Small intestine (tissue), 7 donors: ENCODE results near the gene COIL. TPM values are rescaled to one million over a fixed set of nuclear protein-coding genes. Genes with fewer than 3 reads are reported as not detected.

Experiments used
- DNase-seq, 2 donors: peaks; one replicate each; pipeline versions ENCODE4 v3.0.0 to v3.0.0-alpha.2; 2013
- FAIRE-seq: peaks from 2 replicates; lab custom pipeline; 2012; peaks lifted over from hg19 to GRCh38; lab: Jason Lieb, UNC
- H3K27ac ChIP-seq, 3 donors: one replicate each; pipeline ENCODE4 v1.5.1; 2013; ENCODE audit warnings: low read length in 2 of 3, mild to moderate bottlenecking in 2 of 3, control low read depth in 1 of 3, inconsistent platforms in 1 of 3, low read depth in 1 of 3, moderate library complexity in 1 of 3
- H3K27me3 ChIP-seq, 3 donors: one replicate each; pipeline ENCODE4 v1.6.1; 2013; ENCODE audit warnings: low read length in 3 of 3, inconsistent platforms in 1 of 3; ENCODE audit not compliant: control insufficient read depth in 3 of 3, insufficient read depth in 3 of 3
- H3K36me3 ChIP-seq, 3 donors: one replicate each; pipeline ENCODE4 v1.6.1; 2013; ENCODE audit warnings: low read length in 3 of 3, inconsistent platforms in 1 of 3, low read depth in 1 of 3, mild to moderate bottlenecking in 1 of 3, moderate library complexity in 1 of 3; ENCODE audit not compliant: control insufficient read depth in 3 of 3, insufficient read depth in 2 of 3
- H3K4me1 ChIP-seq, 3 donors: one replicate each; pipeline ENCODE4 v1.6.1; 2013; ENCODE audit warnings: low read length in 2 of 3, inconsistent platforms in 1 of 3, low read depth in 1 of 3, mild to moderate bottlenecking in 1 of 3, moderate library complexity in 1 of 3; ENCODE audit not compliant: control insufficient read depth in 3 of 3, insufficient read depth in 2 of 3
- H3K4me3 ChIP-seq, 3 donors: one replicate each; pipeline ENCODE4 v1.5.1; 2013; ENCODE audit warnings: low read length in 3 of 3, control low read depth in 1 of 3, inconsistent platforms in 1 of 3, low read depth in 1 of 3, mild to moderate bottlenecking in 1 of 3, moderate library complexity in 1 of 3
- H3K9me3 ChIP-seq, 2 donors: one replicate each; pipeline ENCODE4 v1.6.1; 2013; ENCODE audit warnings: low read depth in 1 of 2, low read length in 1 of 2; ENCODE audit not compliant: control insufficient read depth in 2 of 2, insufficient read depth in 1 of 2
- WGBS, 3 donors: extraction: QIAGEN DNeasy Blood & Tissue Kit; methylation state at CpG; one replicate each; pipeline ENCODE4 v1.1.7; 2013; 5-methylcytosine and 5-hydroxymethylcytosine counted together
- polyA plus RNA-seq, 4 donors: library from polyadenylated mRNA; stranded (reverse) in 3 of 4; unstranded in 1 of 4; fragments of 200-250 nt in 3 of 4; fragments of 120-200 nt in 1 of 4; gene quantifications; one replicate each; pipeline versions ENCODE4 v1.2.1 to v1.2.3, GENCODE V29; 2013
- donor health status: healthy with polysubstance abuse.
- donor health status: control.
- donor health status: control.
- donor health status: Bipolar disorder and iron deficiency.
- donor health status: healthy.

COIL gene
- polyA plus RNA-seq, 4 donors = 8.4 to 20.4 (median 10.9) TPM

- H3K4me1 ChIP-seq = no peaks in the 10 kb centered on the region
- H3K36me3 ChIP-seq = peaks cover 41 to 87% (median 58%) of the 10 kb centered on the region in 3 donors
- no peak for DNase-seq
- 91 to 97% (median 94%) methylated on average over 20 of the region's 20 CpGs for WGBS, 3 donors
- no peaks in the 10 kb centered on the region for H3K9me3 ChIP-seq
- no peak for FAIRE-seq
- no peak overlapping the region for H3K27ac ChIP-seq
- H3K4me3 ChIP-seq = no peak overlapping the region
- no peaks in the 10 kb centered on the region for H3K27me3 ChIP-seq
Observed at GRCh38 chr17:56894859-56895455, 65.9 kb downstream of the COIL start.

DNA sequence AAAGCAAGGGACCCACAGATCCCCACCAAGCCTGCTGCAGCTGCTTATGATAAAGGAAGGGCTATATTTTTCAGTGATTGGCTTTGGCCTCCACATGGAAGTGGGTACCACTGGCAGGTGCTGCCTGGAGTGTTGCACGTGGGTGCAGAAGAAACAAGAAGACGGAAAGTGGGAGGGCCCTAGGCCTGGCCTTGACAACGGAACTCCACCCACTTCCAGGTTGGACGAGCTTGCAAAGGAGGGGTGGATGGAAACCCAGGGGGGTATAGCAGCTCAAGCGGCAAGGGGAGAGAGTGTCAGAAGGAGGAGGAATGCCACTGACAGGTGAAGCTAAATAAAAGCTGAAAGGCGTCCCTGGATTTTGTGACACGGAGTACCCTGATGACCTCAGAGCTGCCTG, 67.3 kb downstream of the COIL start:
- no peaks in the 10 kb centered on the region for H3K27me3 ChIP-seq
- no peak for DNase-seq
- FAIRE-seq = no peak
- H3K9me3 ChIP-seq = peaks cover 2 to 3% of the 10 kb centered on the region in 2 donors
- H3K36me3 ChIP-seq = peaks cover 36 to 82% (median 58%) of the 10 kb centered on the region in 3 donors
- no peak overlapping the region for H3K4me3 ChIP-seq
- WGBS, 3 donors = 78 to 81% (median 81%) methylated on average over 7 of the region's 7 CpGs
- H3K4me1 ChIP-seq = peaks cover 0 to 2% (median 0%) of the 10 kb centered on the region in 3 donors
- no peak overlapping the region for H3K27ac ChIP-seq

DNA sequence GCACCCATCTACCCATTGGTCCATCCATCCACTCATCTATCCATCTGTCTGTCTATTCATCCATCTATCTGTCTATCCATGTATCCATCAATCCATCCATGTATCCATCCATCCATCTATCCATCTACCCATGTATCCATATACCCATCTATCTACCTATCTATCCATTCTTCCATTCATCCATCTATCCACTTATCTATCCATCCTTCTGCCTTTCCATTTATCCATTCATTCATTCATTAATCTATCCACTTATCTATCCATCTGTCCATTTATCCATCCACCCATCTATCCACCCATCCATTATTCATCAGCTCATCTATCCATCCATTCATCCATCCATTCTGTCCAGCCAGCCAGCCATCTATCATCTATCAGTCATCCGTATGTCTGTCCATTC, 68.5 kb downstream of the COIL start:
- WGBS, 3 donors = 94 to 98% (median 97%) methylated on average over 1 of the region's 1 CpG
- Histone ChIP-seq H3K9me3 (peaks cover 4 to 15% of the 10 kb centered on the region in 2 donors), H3K27ac (no peak overlapping the region), H3K4me1 (peaks cover 0 to 2% (median 0%) of the 10 kb centered on the region in 3 donors), H3K4me3 (no peak overlapping the region), H3K36me3 (peaks cover 30 to 85% (median 59%) of the 10 kb centered on the region in 3 donors), H3K27me3 (no peaks in the 10 kb centered on the region)
- DNase-seq = no peak
- FAIRE-seq = no peak

GRCh38 chr17:56891751-56892150, 69.1 kb downstream of the COIL start:
- Histone ChIP-seq H3K4me1 (peaks cover 0 to 6% (median 3%) of the 10 kb centered on the region in 3 donors), H3K27ac (no peak overlapping the region), H3K27me3 (no peaks in the 10 kb centered on the region), H3K36me3 (peaks cover 24 to 81% (median 54%) of the 10 kb centered on the region in 3 donors), H3K9me3 (peaks cover 4 to 18% of the 10 kb centered on the region in 2 donors), H3K4me3 (no peak overlapping the region)
- DNase-seq = no peak
- no peak for FAIRE-seq
- 82 to 94% (median 91%) methylated on average over 16 of the region's 16 CpGs for WGBS, 3 donors

DNA sequence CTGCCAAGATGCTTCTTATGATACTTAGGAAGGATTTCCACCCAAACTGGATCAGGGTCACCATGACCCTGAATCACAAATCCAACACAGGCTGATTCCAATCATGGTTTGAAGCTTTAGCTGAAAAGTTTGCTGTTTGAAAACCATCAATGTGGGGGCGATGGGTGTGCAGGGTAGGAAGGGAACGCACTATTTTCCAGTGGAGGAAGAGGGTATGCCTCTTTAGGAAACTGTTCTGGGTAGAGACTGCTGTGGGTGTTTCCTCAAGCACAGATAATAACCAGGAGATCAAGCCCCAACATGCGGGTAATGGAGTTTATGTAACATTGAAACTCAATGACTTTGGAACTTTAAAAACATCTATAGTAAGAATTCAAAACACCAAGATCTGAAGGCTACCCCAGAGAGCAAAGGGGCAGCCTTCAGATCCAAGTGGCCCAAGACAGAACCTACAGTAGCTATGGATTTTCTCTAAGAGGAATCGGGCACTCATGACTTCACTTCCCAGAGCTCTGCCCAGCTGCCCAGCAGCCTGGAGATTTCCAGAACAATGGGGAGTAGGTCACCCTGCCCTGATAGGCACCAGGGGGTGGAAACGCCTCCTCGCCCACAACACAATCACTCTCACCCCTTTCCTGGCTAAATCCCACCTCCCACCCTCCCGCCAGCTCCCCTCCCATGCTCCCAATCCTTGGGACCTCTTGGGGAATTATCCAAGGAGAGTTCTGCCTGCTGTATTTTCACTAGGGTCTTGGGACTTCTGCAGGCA, 69.8 kb downstream of the COIL start:
- no peak for DNase-seq
- FAIRE-seq = no peak
- Histone ChIP-seq H3K4me1 (peaks cover 0 to 12% (median 5%) of the 10 kb centered on the region in 3 donors), H3K27ac (no peak overlapping the region), H3K9me3 (peaks cover 4 to 18% of the 10 kb centered on the region in 2 donors), H3K36me3 (peaks cover 23 to 79% (median 54%) of the 10 kb centered on the region in 3 donors), H3K27me3 (no peaks in the 10 kb centered on the region), H3K4me3 (no peak overlapping the region)
- 90 to 98% (median 91%) methylated on average over 7 of the region's 7 CpGs for WGBS, 3 donors

DNA sequence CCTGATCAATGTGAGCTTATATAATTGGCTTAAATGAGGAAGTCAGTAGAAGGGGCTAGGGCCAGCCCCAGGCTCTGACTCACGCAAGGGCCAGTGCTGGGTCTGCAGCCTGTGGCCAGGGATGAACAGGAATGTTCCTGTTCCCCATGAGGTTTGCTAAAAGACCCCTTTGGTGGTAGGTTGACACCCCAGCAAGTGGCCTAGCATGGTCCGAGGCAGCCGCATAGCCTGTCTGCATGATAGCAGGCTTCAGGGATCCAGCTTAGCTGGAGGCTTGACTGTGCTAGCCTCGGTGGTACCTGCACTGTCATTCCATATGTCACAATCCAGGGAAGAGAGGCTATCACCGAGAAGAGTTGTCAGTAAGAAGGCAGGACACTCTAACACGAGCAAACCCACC, 70.5 kb downstream of the COIL start:
- Histone ChIP-seq H3K27ac (no peak overlapping the region), H3K36me3 (peaks cover 23 to 75% (median 54%) of the 10 kb centered on the region in 3 donors), H3K9me3 (peaks cover 4 to 18% of the 10 kb centered on the region in 2 donors), H3K4me3 (no peak overlapping the region), H3K4me1 (peaks cover 2 to 14% (median 5%) of the 10 kb centered on the region in 3 donors), H3K27me3 (no peaks in the 10 kb centered on the region)
- DNase-seq = no peak
- 94 to 100% (median 98%) methylated on average over 6 of the region's 6 CpGs for WGBS, 3 donors
- no peak for FAIRE-seq

Other genes with a start within 250 kb of the COIL start
- gene C17orf67, start 127.1 kb downstream of the COIL start, polyA plus RNA-seq = 10 to 100 TPM in 2 of 4 donors, 1 to 10 TPM in 1, under 1 TPM in 1; 0.62 to 41.9 (median 6.6) TPM
- 1 to 10 TPM in 2 of 4 donors, under 1 TPM in 2; 0.27 to 2.8 (median 1.3) TPM for gene DGKE, start 126.9 kb downstream of the COIL start, polyA plus RNA-seq
- gene TRIM25, start 47.0 kb downstream of the COIL start, polyA plus RNA-seq = 10 to 100 TPM; 13.2 to 47.2 (median 30.0) TPM
- 100 to 1,000 TPM in 1 of 4 donors, 10 to 100 TPM in 3; 16.8 to 380 (median 38.2) TPM for gene SCPEP1, start 17.1 kb upstream of the COIL start, polyA plus RNA-seq
- gene AKAP1, start 124.2 kb upstream of the COIL start, polyA plus RNA-seq = 10 to 100 TPM; 28.9 to 97.7 (median 55.4) TPM